HepG2 (cell line): ENCODE results near the gene STUB1. TPM values are rescaled to one million over a fixed set of nuclear protein-coding genes. Genes with fewer than 3 reads are reported as not detected.

Source experiments
- ADNP ChIP-seq: sonication (generic); formaldehyde crosslinking; IDR thresholded peaks from 2 replicates; pipeline ENCODE4 v1.4.0; 2020; ENCODE audit warnings: missing genetic modification reagents
- CC2D1A ChIP-seq: sonication (generic); formaldehyde crosslinking; IDR thresholded peaks from 2 replicates; pipeline ENCODE4 v1.8.1; 2023; ENCODE audit warnings: mild to moderate bottlenecking, missing genetic modification reagents
- CREB1 ChIP-seq, 2 experiments: fragments of 450-650 bp in 1 of 2; IDR thresholded peaks; 2 replicates each; pipeline ENCODE4 v1.6.1; 2016 to 2017; ENCODE audit warnings: control low read depth in 1 of 2, mild to moderate bottlenecking in 1 of 2, missing compliant biosample characterization in 1 of 2, missing genetic modification characterization in 1 of 2
- FOXA1 ChIP-seq, 2 experiments: fragments of 450-650 bp in 1 of 2; sonication (generic) in 1 of 2; formaldehyde crosslinking in 1 of 2; IDR thresholded peaks; 2 replicates each; pipeline versions ENCODE4 v1.4.0 to v1.6.1; 2016 to 2020; ENCODE audit warnings: missing genetic modification reagents in 1 of 2
- GFI1 ChIP-seq: sonication (generic); formaldehyde crosslinking; IDR thresholded peaks from 2 replicates; pipeline ENCODE4 v1.5.0; 2020; ENCODE audit warnings: missing genetic modification reagents, mild to moderate bottlenecking, borderline replicate concordance
- KDM5A ChIP-seq: fragments of 200-600 bp; sonication (generic); IDR thresholded peaks from 2 replicates; pipeline ENCODE4 v1.7.0; 2018; ENCODE audit warnings: antibody characterized with exemption, mild to moderate bottlenecking, low read length, borderline replicate concordance
- KLF9 ChIP-seq: IDR thresholded peaks from 2 replicates; pipeline ENCODE4 v1.6.1; 2016; ENCODE audit warnings: low read depth
- RXRB ChIP-seq: IDR thresholded peaks from 2 replicates; pipeline ENCODE4 v1.6.1; 2016; ENCODE audit warnings: borderline replicate concordance, missing genetic modification reagents, missing compliant biosample characterization
- TCF7L2 ChIP-seq: IDR thresholded peaks from 2 replicates; pipeline ENCODE4 v1.6.1; 2011; ENCODE audit warnings: mild to moderate bottlenecking, low read depth, low read length, moderate library complexity
- ZNF143 ChIP-seq: sonication (generic); formaldehyde crosslinking; IDR thresholded peaks from 2 replicates; pipeline ENCODE4 v1.4.0; 2020; ENCODE audit warnings: missing genetic modification reagents
- ZNF296 ChIP-seq: sonication (generic); formaldehyde crosslinking; conservative IDR thresholded peaks from 2 replicates; pipeline ENCODE4 v1.5.0; 2020; ENCODE audit warnings: mild to moderate bottlenecking, missing genetic modification reagents
- ZNF441 ChIP-seq: sonication (generic); formaldehyde crosslinking; IDR thresholded peaks from 2 replicates; pipeline ENCODE4 v1.7.0; 2021; ENCODE audit warnings: missing genetic modification reagents, borderline replicate concordance
- ZNF460 ChIP-seq: sonication (generic); formaldehyde crosslinking; IDR thresholded peaks from 2 replicates; pipeline ENCODE4 v1.5.1; 2020; ENCODE audit warnings: missing genetic modification reagents, mild to moderate bottlenecking, borderline replicate concordance
- ZNF468 ChIP-seq: sonication (generic); formaldehyde crosslinking; IDR thresholded peaks from 2 replicates; pipeline ENCODE4 v1.8.0; 2022; ENCODE audit warnings: mild to moderate bottlenecking, moderate library complexity, missing genetic modification reagents
- ZNF564 ChIP-seq: sonication (generic); formaldehyde crosslinking; IDR thresholded peaks from 2 replicates; pipeline ENCODE4 v1.8.1; 2023; ENCODE audit warnings: mild to moderate bottlenecking, missing genetic modification reagents
- ZNF616 ChIP-seq: sonication (generic); formaldehyde crosslinking; IDR thresholded peaks from 2 replicates; pipeline ENCODE4 v1.5.0; 2020; ENCODE audit warnings: low read depth, mild to moderate bottlenecking, missing genetic modification reagents
- ZNF782 ChIP-seq: sonication (generic); formaldehyde crosslinking; IDR thresholded peaks from 2 replicates; pipeline ENCODE4 v1.4.0; 2020; ENCODE audit warnings: missing genetic modification reagents, mild to moderate bottlenecking, borderline replicate concordance
- polyA plus RNA-seq, 8 experiments: library from polyadenylated mRNA; depleted of rRNA in 3 of 8; stranded (reverse) in 7 of 8; unstranded in 1 of 8; fragments of >200 nt; fragmentation: Illumina TruSeq in 4 of 8; extraction: Trizol in 4 of 8; gene quantifications; 2 replicates each; pipeline versions ENCODE4 v1.2.1 to v1.2.3, GENCODE V29; 2011 to 2016; ENCODE audit warnings: low read depth in 4 of 8, missing spikeins in 1 of 8, mixed read lengths in 1 of 8; ENCODE audit not compliant: insufficient read depth in 1 of 8
- total RNA-seq, 5 experiments: library from RNA; depleted of rRNA; stranded (reverse); fragments of >200 nt; fragmentation: Illumina TruSeq; extraction: Trizol; gene quantifications; 2 replicates each; pipeline ENCODE4 v1.2.3, GENCODE V29; 2016; ENCODE audit warnings: low read depth in 1 of 5
- TF ChIP-seq, protein P1 (sequence below): sonication (generic); formaldehyde crosslinking; IDR thresholded peaks from 2 replicates; pipeline ENCODE4 v1.5.0; 2020; ENCODE audit warnings: missing genetic modification reagents
- TF ChIP-seq, protein P2 (sequence below): sonication (generic); formaldehyde crosslinking; IDR thresholded peaks from 2 replicates; pipeline ENCODE4 v1.4.0; 2020; ENCODE audit warnings: low read depth, missing genetic modification reagents
- TF ChIP-seq, protein P3 (sequence below): sonication (generic); formaldehyde crosslinking; conservative IDR thresholded peaks from 2 replicates; pipeline ENCODE4 v1.4.0; 2020; ENCODE audit warnings: missing genetic modification reagents

The STUB1 gene
- total and polyA plus RNA-seq, 2 of the 13 experiments (the other 11 are each of a cell fraction or from before 2014, with no cell fraction given): 52.9 to 78.2 TPM

DNA sequence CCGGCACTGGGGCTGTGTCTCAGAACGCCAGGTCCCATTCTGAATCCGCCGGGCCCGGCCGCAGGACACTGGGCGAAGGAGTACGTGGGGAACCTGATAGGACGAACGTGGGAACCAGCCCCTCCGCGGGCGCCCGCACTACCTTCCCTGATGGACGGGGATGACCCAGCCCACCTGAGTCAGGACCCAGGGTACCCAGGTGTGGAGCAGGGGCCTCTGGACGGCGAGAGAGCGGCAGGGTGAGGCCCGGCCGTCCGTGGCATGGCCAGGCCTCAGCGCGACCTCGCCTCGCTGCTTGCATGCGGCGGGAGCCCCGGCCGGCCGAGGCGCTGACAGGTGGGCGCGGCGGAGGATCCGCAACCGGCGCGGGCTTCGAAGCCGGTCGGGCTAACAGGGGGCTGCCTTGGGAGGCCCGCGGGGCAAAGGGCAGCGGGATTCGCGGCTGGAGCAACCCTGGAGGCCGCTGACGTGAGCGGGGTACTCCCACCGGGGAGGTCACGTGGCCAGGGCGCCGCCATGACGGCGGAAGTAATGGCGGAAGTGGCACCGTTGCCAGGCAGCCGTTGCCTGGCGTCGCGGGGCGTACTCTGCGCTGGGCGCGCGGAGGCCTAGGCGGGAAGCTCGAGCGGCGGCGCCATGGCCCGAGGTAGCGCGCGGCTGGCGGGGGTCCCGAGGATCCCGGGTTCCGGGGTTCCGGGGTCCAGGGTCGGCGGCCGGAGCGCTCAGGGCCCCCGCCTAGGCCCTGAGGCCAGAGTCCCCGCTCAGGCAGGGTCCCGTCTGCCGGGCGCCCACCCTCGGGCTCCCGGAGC, 31.2 kb upstream of the STUB1 start, which contains the start of gene WDR90 (continued):
- TF ChIP-seq, protein P1, sequence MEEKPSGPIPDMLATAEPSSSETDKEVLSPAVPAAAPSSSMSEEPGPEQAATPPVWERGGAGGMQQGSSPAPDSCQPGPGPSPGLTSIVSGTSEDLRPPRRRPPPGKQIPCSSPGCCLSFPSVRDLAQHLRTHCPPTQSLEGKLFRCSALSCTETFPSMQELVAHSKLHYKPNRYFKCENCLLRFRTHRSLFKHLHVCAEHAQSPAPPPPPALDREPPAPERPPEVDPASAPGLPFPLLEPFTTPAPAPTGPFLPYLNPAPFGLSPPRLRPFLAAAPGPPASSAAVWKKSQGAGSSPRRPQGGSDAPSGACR (CRISPR knock-in tag): peak; percentile 90; the same call in 1 of the 2 replicates
- no peak for TF ChIP-seq ZNF296 (CRISPR knock-in tag)
- 0 out of 2 replicates have a peak, but pooled peaks have one; percentile 19 for TF ChIP-seq ZNF468 (CRISPR knock-in tag)
- TF ChIP-seq, protein P2, sequence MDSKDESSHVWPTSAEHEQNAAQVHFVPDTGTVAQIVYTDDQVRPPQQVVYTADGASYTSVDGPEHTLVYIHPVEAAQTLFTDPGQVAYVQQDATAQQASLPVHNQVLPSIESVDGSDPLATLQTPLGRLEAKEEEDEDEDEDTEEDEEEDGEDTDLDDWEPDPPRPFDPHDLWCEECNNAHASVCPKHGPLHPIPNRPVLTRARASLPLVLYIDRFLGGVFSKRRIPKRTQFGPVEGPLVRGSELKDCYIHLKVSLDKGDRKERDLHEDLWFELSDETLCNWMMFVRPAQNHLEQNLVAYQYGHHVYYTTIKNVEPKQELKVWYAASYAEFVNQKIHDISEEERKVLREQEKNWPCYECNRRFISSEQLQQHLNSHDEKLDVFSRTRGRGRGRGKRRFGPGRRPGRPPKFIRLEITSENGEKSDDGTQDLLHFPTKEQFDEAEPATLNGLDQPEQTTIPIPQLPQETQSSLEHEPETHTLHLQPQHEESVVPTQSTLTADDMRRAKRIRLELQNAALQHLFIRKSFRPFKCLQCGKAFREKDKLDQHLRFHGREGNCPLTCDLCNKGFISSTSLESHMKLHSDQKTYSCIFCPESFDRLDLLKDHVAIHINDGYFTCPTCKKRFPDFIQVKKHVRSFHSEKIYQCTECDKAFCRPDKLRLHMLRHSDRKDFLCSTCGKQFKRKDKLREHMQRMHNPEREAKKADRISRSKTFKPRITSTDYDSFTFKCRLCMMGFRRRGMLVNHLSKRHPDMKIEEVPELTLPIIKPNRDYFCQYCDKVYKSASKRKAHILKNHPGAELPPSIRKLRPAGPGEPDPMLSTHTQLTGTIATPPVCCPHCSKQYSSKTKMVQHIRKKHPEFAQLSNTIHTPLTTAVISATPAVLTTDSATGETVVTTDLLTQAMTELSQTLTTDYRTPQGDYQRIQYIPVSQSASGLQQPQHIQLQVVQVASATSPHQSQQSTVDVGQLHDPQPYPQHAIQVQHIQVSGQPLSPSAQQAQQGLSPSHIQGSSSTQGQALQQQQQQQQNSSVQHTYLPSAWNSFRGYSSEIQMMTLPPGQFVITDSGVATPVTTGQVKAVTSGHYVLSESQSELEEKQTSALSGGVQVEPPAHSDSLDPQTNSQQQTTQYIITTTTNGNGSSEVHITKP (CRISPR knock-in tag): no peak; the same call in 1 of the 2 replicates
- no peak; the same call in 1 of the 2 replicates for TF ChIP-seq ZNF460 (CRISPR knock-in tag)
- TF ChIP-seq KDM5A: no peak; the same call in 1 of the 2 replicates
- TF ChIP-seq ZNF564 (CRISPR knock-in tag): peak; percentile 69; the same call in 1 of the 2 replicates
- peak; percentile 63 for TF ChIP-seq ZNF143 (CRISPR knock-in tag)
- TF ChIP-seq, protein P3, sequence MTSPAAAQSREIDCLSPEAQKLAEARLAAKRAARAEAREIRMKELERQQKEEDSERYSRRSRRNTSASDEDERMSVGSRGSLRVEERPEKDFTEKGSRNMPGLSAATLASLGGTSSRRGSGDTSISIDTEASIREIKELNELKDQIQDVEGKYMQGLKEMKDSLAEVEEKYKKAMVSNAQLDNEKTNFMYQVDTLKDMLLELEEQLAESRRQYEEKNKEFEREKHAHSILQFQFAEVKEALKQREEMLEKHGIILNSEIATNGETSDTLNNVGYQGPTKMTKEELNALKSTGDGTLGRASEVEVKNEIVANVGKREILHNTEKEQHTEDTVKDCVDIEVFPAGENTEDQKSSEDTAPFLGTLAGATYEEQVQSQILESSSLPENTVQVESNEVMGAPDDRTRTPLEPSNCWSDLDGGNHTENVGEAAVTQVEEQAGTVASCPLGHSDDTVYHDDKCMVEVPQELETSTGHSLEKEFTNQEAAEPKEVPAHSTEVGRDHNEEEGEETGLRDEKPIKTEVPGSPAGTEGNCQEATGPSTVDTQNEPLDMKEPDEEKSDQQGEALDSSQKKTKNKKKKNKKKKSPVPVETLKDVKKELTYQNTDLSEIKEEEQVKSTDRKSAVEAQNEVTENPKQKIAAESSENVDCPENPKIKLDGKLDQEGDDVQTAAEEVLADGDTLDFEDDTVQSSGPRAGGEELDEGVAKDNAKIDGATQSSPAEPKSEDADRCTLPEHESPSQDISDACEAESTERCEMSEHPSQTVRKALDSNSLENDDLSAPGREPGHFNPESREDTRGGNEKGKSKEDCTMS (CRISPR knock-in tag): no peak
- peak; percentile 55; the same call in 1 of the 2 replicates for TF ChIP-seq GFI1 (CRISPR knock-in tag)
- no peak for TF ChIP-seq FOXA1 (IDR thresholded peaks at IDR 0.05)
- peak; percentile 34; the same call in 1 of the 2 replicates for TF ChIP-seq FOXA1 (CRISPR knock-in tag; IDR thresholded peaks at IDR 0.05)
- TF ChIP-seq ADNP (CRISPR knock-in tag): no peak
- no peak; the same call in 1 of the 2 replicates for TF ChIP-seq KLF9 (CRISPR knock-in tag)
- peak; percentile 88 for TF ChIP-seq CREB1 (IDR thresholded peaks at IDR 0.05)
- no peak for TF ChIP-seq CREB1 (CRISPR knock-in tag; IDR thresholded peaks at IDR 0.05)
- TF ChIP-seq ZNF441: peak; percentile 65; the same call in 1 of the 2 replicates
- TF ChIP-seq CC2D1A (CRISPR knock-in tag): no peak
- peak; percentile 95; the same call in 1 of the 2 replicates for TF ChIP-seq ZNF616 (CRISPR knock-in tag)
- TF ChIP-seq RXRB (CRISPR knock-in tag): peak; percentile 60; the same call in 1 of the 2 replicates
- peak; percentile 71; the same call in 1 of the 2 replicates for TF ChIP-seq ZNF782
- no peak for TF ChIP-seq TCF7L2
